Measurements from ENCODE around the gene KRT76.

The KRT76 gene

GRCh38 chr12:52806821-52807543, 29.8 kb upstream of the KRT76 start:
- DNase-seq, result no peak
- Mint-ChIP-seq H3K4me3 (no peak overlapping the region), H3K36me3 (ENCODE audit: low read depth) (no peaks in the 10 kb centered on the region), H3K9me3 (no peaks in the 10 kb centered on the region), H3K4me1 (peaks cover 11% of the 10 kb centered on the region), H3K27ac (no peak overlapping the region), H3K27me3 (ENCODE audit: low read depth, poor library complexity) (peaks cover 20% of the 10 kb centered on the region)
- TF ChIP-seq CTCF (IDR thresholded peaks at IDR 0.05), result no peak

GRCh38 chr12:52806169-52806811, 29.1 kb upstream of the KRT76 start:
- DNase-seq, result no peak
- peaks cover 11% of the 10 kb centered on the region for H3K4me1 Mint-ChIP-seq
- H3K36me3 Mint-ChIP-seq (ENCODE audit: low read depth), result no peaks in the 10 kb centered on the region
- H3K4me3 Mint-ChIP-seq, result no peak overlapping the region
- no peak for TF ChIP-seq CTCF (IDR thresholded peaks at IDR 0.05)
- H3K27me3 Mint-ChIP-seq (ENCODE audit: low read depth, poor library complexity), result peaks cover 24% of the 10 kb centered on the region
- no peak overlapping the region for H3K27ac Mint-ChIP-seq
- H3K9me3 Mint-ChIP-seq, result no peaks in the 10 kb centered on the region

- TF ChIP-seq CTCF (IDR thresholded peaks at IDR 0.05), result no peak
- Mint-ChIP-seq H3K9me3 (no peaks in the 10 kb centered on the region), H3K36me3 (ENCODE audit: low read depth) (no peaks in the 10 kb centered on the region), H3K4me1 (peaks cover 11% of the 10 kb centered on the region), H3K27me3 (ENCODE audit: low read depth, poor library complexity) (peaks cover 27% of the 10 kb centered on the region), H3K27ac (no peak overlapping the region), H3K4me3 (no peak overlapping the region)
- DNase-seq, result no peak
Observed at GRCh38 chr12:52805739-52806138, 28.6 kb upstream of the KRT76 start.

GRCh38 chr12:52805000-52805399, 27.9 kb upstream of the KRT76 start:
- no peaks in the 10 kb centered on the region for H3K9me3 Mint-ChIP-seq
- no peak for DNase-seq

GRCh38 chr12:52802442-52802841, 25.3 kb upstream of the KRT76 start:
- DNase-seq, result no peak
- Mint-ChIP-seq H3K36me3 (ENCODE audit: low read depth) (no peaks in the 10 kb centered on the region), H3K27me3 (ENCODE audit: low read depth, poor library complexity) (peaks cover 11% of the 10 kb centered on the region), H3K9me3 (no peaks in the 10 kb centered on the region), H3K27ac (no peak overlapping the region), H3K4me3 (no peak overlapping the region), H3K4me1 (peaks cover 11% of the 10 kb centered on the region)
- no peak for TF ChIP-seq CTCF (IDR thresholded peaks at IDR 0.05)

More at GRCh38 chr12:52805000-52805399, 27.9 kb upstream of the KRT76 start:
- H3K36me3 Mint-ChIP-seq (ENCODE audit: low read depth), result no peaks in the 10 kb centered on the region
- peaks cover 27% of the 10 kb centered on the region for H3K27me3 Mint-ChIP-seq (ENCODE audit: low read depth, poor library complexity)
- H3K4me1 Mint-ChIP-seq, result peaks cover 11% of the 10 kb centered on the region
- H3K4me3 Mint-ChIP-seq, result no peak overlapping the region
- TF ChIP-seq CTCF (IDR thresholded peaks at IDR 0.05), result no peak
- no peak overlapping the region for H3K27ac Mint-ChIP-seq

GRCh38 chr12:52801773-52802172, 24.6 kb upstream of the KRT76 start:
- Mint-ChIP-seq H3K27ac (no peak overlapping the region), H3K36me3 (ENCODE audit: low read depth) (no peaks in the 10 kb centered on the region), H3K4me1 (peaks cover 11% of the 10 kb centered on the region), H3K27me3 (ENCODE audit: low read depth, poor library complexity) (peaks cover 11% of the 10 kb centered on the region), H3K9me3 (no peaks in the 10 kb centered on the region), H3K4me3 (no peak overlapping the region)
- DNase-seq, result no peak
- TF ChIP-seq CTCF (IDR thresholded peaks at IDR 0.05), result no peak
